Superior temporal gyrus (tissue), 1 donor: ENCODE data around the gene WDR45B.
"Not testable (repeated sequence)": the region's sequence is repeated elsewhere in the genome, so short reads cannot be mapped to it uniquely, and the experiment has no call there.

Experiments
- DNase-seq: peaks from one replicate; pipeline ENCODE4 v3.0.0-alpha.2; 2016; ENCODE audit errors: extremely low spot score

WDR45B gene

GRCh38 chr17:82657926-82658325 is 9.7 kb upstream of the WDR45B start:
- DNase-seq, result no peak

DNA sequence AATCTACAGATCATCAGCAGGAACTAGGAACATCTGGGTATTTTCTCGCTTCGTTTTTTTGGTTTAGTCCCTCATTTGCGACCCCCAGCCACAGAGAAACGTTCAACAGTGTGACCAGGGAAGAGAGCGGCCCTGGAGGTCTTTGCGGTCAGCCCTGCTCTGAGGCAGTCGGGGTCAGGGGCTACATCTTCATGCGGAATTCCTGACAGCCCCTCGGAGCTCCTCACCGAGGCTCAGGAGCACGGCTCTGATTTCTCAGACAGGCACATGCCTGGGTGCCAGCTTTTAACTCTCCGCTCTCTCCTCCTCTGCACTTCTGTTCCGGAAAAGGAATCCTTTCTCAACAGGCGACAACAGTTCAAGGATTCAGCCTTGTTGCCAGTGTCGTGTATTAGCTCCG is 8.0 kb upstream of the WDR45B start:
- no peak for DNase-seq

DNA sequence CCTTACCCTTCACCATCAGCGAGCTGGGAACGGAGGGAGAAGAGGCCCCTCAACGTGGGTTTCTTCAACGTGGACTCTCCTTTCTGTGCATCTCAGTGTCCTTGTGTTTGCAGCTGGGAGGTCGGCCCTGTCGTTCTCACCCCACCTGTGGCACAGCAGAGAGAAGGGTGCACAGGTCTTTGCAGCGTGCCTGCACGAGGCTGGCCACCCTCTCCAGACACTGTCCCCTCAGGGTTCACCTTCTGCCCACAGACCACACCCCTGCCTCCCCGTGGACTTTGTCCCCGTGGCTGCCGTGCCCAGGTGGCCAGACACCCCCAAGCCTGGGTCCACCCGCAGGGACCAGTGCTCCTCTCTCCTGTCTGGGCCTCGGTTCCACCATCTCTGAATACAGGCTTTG is 7.3 kb upstream of the WDR45B start:
- no peak for DNase-seq

- DNase-seq, result no peak
Observed at GRCh38 chr17:82655038-82655479, 6.8 kb upstream of the WDR45B start.

GRCh38 chr17:82654611-82655010 is 6.4 kb upstream of the WDR45B start:
- not testable (repeated sequence) for DNase-seq

DNA sequence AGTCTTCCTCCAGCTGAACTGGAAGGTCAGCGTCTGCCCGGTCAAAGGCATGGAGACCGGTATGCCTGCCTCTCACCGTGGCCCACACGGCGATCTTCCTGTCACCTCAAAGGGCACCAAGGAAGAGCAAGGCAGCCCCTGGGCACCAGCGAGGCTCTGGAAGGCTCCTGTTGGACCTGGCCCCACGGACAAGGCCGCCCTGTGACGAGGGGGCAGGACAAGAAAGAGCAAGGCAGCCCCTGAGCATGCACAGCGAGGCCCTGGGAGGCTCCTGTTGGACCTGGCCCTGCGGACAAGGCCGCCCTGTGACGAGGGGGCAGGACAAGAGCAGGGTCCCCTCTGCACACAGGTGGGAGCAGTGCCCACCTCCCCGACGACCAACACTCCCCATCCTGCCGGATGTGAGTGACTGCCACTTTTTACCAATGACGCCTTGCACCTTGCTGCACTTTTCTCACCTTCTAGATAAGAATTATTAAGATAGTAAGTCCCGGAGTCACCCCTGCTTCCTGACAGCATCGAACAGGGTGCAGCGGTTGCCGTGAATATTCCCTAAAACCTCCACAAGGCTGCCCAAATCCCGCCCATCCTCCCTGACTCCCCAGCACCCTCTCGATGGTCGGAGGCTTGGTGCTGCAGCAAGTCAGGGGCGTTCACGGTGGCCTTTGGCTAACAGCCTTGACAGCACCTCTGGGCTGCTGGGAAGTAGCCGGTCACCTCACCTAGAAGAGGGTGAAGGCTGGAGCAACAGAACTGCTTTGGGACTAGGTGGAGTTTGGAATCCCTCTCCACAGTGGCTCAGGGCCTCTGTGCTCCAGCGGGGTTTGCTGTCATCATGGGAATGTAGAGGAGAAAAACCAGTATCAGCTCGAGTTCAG is 5.6 kb upstream of the WDR45B start:
- no peak for DNase-seq

DNA sequence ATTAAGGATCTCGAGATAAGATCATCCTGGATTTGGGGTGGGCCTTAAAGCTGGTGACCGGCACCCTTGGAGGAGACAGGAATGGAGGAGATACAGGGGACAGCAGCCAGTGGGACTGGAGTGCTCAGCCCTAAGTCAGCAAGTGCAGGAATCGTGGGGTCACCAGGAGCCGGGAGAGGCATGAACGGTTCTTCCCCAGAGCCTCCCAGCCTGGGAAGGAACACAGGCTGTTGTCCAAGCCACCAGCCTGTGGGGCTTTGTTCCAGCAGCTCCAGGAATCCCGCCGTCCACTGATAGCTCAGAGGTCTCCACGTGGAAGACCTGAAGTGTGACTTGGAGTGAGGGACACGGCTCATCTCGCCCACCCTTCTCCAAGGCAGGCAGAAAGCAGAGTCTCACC is 2.5 kb upstream of the WDR45B start:
- no peak for DNase-seq

- DNase-seq, result no peak
Observed at GRCh38 chr17:82649501-82650261, 1.4 kb upstream of the WDR45B start.

DNA sequence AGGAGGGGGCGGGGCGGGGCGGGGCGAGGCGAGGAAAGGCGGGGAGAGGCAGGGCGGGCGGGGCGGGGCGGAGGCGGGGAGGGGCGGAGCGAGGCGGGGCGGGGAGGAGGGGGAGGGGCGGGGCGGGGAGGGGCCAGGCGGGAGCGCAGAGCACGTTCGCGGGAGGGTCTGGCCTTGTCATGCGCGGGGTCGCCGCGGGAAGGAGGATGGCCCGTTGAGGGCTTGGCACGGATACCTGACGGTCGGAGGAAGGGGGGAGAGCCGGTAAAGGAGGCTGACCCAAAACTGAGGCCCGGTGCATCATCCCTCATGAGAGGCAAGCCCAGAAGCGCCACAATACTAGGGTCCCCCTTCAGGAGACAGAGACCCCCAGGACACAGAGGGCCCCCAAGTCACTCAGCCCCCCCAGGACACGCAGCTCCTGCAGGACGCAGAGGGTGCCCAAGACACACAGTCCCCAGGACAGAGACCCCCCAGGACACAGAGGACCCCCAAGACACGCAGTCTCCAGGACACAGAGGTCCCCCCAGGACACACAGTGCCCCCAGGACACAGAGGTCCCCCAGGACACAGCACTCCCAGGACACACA is 593 bp upstream of the WDR45B start:
- no peak for DNase-seq

DNA sequence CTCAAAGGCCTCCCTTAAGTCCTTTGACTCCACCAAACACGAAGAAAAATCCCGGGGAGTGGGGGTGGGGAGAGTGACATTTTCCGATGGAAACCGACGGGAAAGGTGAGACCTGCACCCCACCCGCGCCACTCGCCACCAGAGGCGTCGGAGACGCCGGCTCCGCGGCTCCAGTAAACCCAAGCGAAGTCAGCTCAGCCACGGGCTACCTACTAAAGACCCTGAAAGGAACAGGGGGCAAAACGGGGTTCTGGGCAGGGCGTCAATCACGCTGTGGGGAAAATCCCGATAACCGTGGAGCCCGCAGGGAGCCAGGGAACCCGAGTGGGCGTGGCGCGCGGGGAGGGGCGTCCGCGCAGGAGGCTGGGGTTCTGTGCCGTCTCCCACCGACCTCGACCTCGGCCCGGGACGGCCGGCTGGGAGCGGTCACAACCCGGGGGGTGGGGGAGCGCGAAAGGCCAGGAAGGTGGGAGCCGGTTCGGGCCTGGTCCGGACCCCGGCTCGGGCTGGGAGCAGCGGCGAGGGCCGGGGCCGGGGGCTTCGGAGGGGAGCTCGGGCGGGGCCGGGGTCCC is 565 bp downstream of the WDR45B start:
- no peak for DNase-seq

DNA sequence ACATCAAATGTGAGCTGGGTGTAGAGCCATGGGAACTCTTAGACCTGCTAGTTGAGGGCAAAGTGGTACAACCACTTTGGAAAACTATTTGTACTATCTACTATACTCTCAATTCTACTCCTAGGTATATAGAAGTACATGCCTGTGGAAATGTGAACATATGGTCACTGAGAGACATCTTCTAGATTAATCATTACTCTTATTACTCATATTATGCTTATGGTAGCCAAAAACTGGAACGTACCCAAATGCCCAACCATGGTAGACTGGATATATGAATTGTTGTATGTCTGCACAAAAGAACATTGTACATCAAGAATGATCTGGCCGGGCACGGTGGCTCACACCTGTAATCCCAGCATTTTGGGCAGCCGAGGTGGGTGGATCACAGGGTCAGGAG is 2.7 kb downstream of the WDR45B start:
- DNase-seq, result no peak

DNA sequence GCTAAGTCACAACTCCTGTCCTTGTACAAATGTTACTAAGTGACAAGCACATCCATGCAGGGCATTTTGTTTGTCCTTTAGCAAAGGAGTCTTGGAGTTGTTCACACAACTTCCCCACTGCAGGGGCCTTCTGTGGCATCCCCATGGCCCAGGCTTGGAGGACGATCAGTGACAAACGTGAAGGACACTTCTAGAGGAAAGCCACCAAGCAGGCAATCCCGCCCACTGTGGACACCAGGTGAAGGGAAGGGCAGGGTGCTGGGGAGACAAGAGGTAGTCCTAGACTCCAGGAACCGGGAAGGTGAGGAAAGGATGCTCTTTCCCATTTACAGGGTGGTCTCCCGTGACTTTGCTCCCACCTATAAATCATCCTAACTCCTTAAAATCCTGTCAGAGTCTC is 4.1 kb downstream of the WDR45B start:
- no peak for DNase-seq

GRCh38 chr17:82642022-82642421 is 6.2 kb downstream of the WDR45B start:
- no peak for DNase-seq

DNA sequence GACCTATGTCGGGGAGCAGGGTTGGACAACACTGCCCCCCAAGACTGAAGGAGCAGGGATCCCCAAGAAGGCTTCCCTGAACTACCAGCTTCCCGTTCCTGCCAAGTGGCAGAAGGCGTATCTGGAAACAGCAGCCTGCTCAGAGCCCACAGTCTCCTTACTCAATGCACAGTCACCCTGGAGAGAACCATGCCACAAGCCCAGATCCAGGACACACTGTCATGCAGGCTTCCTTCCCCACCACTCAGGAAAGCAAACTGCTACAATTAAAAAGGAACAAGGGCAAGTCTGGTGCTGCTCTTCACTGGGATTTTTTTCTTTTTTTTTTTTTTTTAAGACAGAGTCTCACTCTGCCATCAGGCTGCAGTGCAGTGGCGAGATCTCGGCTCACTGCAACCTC is 8.2 kb downstream of the WDR45B start:
- DNase-seq, result no peak

DNA sequence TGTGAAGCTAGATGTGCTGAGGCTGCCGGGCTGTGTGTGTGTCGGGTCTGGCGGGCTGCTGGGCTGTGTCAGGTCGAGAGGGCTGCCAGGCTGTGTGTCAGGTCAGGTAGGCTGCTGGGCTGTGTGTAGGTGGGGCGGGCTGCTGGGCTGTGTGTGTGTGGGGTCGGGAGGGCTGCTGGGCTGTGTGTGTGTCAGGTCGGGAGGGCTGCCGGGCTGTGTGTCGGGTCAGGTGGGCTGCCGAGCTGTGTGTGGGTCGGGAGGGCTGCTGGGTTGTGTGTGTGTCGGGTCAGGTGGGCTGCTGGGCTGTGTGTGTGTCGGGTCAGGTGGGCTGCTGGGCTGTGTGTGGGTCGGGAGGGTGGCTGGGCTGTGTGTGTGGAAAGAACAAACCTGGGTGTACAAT is 8.6 kb downstream of the WDR45B start:
- no peak for DNase-seq

DNA sequence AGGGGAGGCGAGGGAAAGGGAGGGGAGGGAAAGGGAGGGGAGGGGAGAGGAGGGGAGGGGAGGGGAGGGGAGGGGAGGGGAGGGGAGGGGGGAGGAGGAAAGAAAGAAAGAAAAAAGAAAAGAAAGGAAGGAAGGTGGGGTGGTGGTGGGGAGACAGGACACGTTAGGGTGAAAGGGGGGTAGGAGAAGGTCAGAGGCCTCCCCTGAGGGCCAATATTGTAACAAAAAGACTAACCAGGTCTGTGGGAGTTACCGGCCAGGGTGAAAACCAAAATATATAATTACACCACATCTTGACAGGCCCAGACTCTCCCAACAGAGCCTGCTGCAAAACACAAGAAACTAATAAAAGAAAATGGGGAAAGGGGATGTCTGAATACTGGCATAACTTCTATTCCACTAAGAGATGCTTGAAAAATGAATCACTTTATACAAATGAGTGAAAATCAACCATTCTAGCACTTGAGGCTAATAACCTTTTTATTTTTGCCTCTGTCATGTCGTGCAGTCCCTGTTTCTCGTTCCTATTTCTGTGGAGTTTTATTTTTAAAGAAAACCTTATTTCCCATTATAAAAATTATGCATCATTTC is 10.0 kb downstream of the WDR45B start:
- DNase-seq, result no peak

DNA sequence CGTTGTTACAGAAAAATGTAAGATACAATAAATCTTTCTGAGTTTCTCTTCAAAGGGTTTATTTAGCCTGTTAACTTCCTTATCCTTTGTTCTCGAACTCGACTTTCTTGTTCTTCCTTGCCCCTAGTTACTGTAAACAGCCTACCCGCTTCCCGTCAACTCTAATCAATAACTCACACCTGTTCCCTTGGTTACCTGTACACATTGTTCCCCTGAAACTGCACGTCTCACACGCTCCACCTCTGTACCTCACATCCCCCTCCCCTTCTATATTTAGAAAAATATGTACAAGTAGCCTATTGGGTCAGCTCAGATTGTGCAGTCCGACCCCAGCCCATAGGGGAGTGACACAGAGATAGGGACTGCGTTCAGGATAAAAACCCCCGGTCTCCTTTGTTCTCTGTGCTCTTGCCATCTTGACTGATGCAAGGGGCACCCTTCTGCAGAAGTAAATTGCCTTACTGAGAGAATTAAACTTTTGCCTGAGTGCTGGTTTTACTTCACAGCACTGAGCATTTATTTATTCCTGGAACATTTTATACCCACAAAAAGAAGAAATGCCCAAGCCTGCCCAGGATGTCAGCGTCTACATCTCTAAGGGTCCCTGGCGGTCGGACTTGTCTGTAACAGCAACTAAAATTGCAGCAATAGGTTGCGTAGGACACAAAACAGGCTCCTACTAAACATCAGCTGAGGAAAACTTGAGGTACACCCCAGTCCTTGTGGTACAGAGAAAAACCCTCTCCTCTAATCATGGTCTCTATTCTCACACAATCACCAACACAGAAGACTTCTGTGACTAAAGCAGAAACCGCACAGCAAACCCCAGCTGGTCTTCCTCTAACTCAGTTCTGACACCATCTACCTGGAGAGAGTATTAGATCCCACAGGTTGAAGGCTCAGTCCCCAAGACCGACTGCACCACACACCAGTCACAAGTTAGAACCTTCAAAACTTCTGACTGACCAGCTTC is 11.3 kb downstream of the WDR45B start:
- no peak for DNase-seq

DNA sequence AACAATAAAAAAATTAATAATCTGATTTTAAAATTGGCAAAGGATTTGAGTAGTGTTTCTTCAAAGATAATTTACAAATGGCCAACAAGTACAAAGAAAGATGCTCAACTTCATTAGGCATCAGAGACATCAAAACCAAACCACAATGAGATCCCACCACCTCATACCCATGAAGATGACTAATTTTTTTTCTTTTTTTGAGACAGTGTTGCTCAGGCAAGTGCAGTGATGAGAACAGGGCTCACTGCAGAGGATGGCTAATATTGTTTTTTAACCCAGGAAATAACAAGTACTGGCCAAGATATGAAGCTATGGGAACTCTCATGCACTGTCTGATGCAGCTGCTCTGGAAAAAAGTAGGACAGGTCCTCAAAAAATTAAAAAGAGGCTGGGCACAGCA is 14.9 kb downstream of the WDR45B start:
- no peak for DNase-seq

GRCh38 chr17:82632451-82632850 is 15.8 kb downstream of the WDR45B start:
- no peak for DNase-seq

DNA sequence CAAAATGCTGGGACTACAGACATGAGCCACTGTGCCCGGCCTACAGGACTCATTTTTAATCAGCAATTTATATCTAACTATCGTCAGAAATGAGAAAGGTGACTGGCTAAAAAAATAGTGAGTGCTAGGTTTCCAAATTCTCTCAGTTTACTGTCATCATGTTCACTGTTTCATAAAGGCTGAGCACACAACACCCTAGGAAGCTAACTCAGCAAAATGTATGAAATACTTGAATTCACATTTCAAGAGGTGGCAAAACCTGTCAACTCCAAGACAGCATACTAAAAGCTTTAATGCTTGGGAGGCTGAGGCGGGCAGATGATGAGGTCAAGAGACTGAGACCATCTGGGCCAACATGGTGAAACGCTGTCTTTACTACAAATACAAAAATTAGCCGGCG is 16.7 kb downstream of the WDR45B start:
- DNase-seq, result no peak

- DNase-seq, result no peak
Observed at GRCh38 chr17:82630212-82630611, 18.0 kb downstream of the WDR45B start.
